ENCODE data around the gene SMYD3.
A peak's percentile ranks its signal among the peaks of the same experiment; 100 is the strongest.

SMYD3 gene

GRCh38 chr1:246279402-246279801 is 227.7 kb downstream of the SMYD3 start:
- FAIRE-seq (no peak), DNase-seq (ENCODE audit: low spot score) (no peak)

DNA sequence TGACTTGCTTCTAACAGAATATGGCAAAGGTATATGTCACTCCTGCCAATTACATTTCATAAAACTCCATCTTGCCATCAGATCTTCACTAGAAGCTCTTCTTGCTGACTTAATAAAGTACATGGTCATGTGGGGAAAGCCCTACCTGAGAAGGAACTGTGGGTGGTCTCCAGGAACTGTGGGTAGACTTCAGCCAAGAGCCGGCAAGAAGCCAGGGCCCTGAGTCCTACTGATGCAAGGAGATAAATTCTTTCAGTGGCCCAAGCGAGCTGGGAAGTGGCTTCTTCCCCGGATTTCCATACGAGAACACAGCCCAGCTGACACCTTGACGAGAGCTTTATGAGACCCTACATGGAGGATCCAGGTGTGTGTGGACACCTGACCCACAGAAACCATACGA is 228.7 kb downstream of the SMYD3 start:
- FAIRE-seq = no peak

GRCh38 chr1:246275036-246275435 is 232.0 kb downstream of the SMYD3 start:
- FAIRE-seq (no peak), DNase-seq (ENCODE audit: low spot score) (no peak)

More for the DNA sequence above, 228.7 kb downstream of the SMYD3 start:
- DNase-seq (ENCODE audit: low spot score) = no peak

GRCh38 chr1:246274186-246274585 is 232.9 kb downstream of the SMYD3 start:
- FAIRE-seq = no peak

DNA sequence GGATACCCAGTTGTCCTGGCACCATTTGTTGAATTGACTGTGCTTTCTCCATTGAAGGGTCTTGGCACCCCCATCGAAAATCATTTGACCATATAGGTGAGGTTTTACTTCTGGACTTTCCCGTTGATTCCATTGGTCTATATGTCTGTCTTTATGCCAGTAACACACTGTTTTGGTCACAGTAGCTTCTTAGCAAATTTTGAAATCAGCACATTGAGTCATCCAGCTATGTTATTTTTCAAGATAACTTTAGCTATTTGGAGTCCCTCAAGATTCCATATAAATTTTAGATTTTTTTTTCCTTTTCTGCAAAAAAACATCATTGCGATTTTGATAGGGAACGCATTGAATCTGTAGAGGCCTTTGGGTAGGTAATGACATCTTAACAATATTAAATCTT is 235.6 kb downstream of the SMYD3 start:
- FAIRE-seq (no peak), DNase-seq (ENCODE audit: low spot score) (no peak)

More at GRCh38 chr1:246274186-246274585, 232.9 kb downstream of the SMYD3 start:
- DNase-seq (ENCODE audit: low spot score) = no peak

DNA sequence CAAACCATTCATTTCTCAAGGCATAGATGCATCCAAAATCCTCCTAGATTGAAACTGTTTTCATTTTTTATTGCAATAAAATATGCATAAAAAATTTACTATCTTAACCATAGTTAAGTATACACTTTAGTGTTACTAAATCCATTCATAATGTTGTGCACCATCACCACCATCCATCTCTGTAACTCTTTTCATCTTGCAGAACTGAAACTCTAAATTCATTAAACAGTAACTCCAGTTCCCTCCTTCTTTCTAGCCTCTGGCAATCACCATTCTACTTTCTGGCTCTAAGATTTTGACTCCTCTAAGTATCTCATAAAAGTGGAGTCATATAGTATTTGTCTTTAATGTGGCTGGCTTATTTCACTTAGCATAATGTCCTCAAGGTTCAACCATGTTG is 236.8 kb downstream of the SMYD3 start:
- DNase-seq (ENCODE audit: low spot score) = no peak
- no peak for FAIRE-seq

- no peak for DNase-seq (ENCODE audit: low spot score)
- FAIRE-seq = no peak
These were observed 237.6 kb downstream of the SMYD3 start for GRCh38 chr1:246269466-246269865.

GRCh38 chr1:246267896-246268295 is 239.2 kb downstream of the SMYD3 start:
- FAIRE-seq (no peak), DNase-seq (ENCODE audit: low spot score) (no peak)

GRCh38 chr1:246267426-246267825 is 239.7 kb downstream of the SMYD3 start:
- FAIRE-seq (no peak), DNase-seq (ENCODE audit: low spot score) (no peak)

GRCh38 chr1:246265481-246265880 is 241.6 kb downstream of the SMYD3 start:
- DNase-seq (ENCODE audit: low spot score) = no peak
- no peak for FAIRE-seq

- no peak for DNase-seq (ENCODE audit: low spot score)
- FAIRE-seq = no peak
These were observed 244.8 kb downstream of the SMYD3 start for GRCh38 chr1:246262281-246262680.

DNA sequence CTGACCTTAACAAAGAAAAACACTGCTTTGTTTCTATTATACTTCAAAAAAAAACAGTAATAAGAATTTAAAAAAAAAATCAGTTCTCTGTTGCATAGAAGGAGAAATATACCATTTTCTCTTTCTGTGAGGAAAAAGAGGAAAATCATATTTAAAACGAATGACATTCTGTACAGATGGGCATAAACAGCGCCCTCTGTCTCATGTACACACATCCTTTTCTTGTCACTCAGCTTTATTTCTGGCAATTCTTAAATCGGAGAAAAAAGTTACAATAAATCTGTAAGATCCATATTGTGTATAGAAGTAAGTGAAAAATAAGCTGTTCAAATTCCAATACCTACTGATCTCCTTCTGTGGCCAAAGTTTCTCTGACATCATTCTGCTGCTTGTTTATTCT is 245.4 kb downstream of the SMYD3 start:
- FAIRE-seq = no peak
- DNase-seq (ENCODE audit: low spot score) = no peak

DNA sequence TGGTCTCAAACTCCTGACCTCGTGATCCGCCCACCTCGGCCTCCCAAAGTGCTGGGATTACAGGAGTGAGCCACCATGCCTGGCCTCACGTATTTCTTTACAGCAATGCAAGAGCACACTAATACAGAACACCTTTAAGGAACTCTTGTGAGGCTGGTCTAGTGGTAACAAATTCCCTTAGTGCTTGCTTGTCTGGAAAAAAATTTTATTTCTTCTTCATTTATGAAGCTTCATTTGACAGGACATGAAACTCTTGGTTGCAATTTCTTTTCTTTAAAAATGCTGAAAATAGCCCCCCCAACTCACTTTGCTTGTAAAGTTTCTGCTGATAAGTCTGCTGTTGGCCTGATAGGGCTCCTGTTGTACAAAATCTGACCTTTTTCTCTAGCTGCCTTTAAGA is 248.8 kb downstream of the SMYD3 start:
- FAIRE-seq (no peak), DNase-seq (ENCODE audit: low spot score) (no peak)

DNA sequence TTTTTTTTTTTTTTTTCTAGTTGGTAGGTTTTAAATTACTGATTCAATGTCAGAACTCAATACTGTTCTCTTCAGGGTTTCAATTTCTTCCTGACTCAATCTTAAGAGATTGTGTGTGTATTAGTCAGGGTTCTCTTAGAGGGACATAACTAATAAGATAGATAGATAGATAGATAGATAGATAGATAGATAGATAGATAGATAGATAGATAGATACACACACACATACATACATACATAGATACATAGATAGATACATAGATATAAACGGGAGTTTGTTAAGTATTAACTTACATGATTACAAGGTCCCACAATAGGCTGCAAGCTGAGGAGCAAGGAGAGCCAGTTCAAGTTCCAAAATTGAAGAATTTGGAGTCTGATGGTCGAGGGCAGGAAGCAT is 251.3 kb downstream of the SMYD3 start:
- no peak for DNase-seq (ENCODE audit: low spot score)
- no peak for FAIRE-seq

- DNase-seq (ENCODE audit: low spot score) (no peak), FAIRE-seq (no peak)
These were observed 252.2 kb downstream of the SMYD3 start for GRCh38 chr1:246254854-246255253.

- no peak for FAIRE-seq
- DNase-seq (ENCODE audit: low spot score) = no peak
These were observed 260.6 kb downstream of the SMYD3 start for GRCh38 chr1:246246430-246246829.

DNA sequence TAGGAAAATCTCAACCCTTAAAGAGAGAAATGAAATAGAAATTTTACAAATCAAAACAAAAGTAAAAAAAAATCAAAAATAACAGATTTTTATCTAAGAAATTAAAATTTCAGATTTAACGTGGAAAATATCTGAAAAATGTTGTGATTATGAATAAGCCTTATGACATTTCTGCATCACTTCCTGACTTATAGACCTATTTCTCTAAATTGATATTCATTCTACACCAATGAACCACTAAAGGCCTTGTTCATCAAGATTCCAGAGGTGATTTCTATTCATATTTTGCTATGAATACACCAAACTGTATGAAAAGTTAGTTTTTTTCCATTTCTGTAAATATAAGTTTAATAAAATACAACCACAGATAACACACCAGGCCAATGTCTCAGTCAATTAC is 261.5 kb downstream of the SMYD3 start:
- DNase-seq (ENCODE audit: low spot score) (no peak), FAIRE-seq (no peak)

- no peak for FAIRE-seq
- no peak for DNase-seq (ENCODE audit: low spot score)
These were observed 275.0 kb downstream of the SMYD3 start for GRCh38 chr1:246232126-246232525.

DNA sequence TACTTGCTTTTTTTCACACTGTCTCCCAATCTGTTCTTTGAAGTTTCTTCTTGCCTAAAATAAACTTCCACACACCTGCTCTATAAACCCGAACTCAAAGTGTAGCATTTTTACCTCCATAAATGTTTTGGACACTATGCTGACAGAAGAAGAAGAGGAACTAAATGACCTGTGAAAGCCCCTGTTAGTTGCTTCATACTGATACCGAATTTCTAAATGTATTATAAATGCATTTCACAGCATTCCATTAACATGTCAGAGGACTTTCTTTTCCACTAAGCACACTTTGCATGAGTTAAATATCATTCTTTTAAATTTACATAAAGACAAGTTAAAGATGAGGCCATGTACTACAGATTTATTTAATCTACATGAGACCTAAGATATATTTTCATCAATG is 281.0 kb downstream of the SMYD3 start:
- DNase-seq (ENCODE audit: low spot score) = no peak

DNA sequence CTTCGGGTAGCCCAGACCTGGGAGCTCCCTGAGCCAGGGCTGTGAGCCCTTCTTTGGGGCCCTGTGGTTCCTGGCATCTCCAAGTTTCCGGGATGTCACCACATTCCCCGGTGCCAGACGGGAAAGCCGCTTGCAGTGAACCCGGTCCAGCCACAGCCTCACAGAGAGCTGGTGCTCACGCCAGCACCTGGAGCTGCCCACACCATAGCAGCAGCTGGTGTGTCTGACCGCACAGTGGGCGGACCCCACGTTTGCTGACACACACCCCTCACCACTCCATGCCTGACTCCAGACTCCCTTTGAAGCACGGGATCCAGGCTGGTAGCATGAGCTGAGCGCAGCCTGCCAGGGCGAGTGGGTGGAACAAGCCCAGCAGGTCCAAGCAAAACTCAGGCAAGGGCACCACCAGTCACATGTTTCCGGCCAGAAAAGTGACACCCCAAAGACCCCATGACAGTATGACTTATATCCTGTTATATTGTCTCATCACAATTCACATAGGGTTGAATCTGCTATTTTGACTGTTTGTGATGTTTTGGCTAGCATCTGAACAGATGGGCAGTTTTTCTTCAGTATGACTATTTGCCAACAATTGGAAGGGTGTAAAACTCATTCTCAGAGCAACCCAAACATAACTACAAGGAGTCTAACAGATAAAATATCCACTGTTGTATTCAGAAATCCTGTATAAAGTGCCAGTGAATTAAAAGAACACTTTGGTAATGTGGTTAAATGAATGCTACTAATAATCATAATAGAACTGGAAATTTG is 285.4 kb downstream of the SMYD3 start:
- DNase-seq (ENCODE audit: low spot score) (no peak), FAIRE-seq (no peak)

More for the DNA sequence above, 281.0 kb downstream of the SMYD3 start:
- FAIRE-seq = no peak

- DNase-seq (ENCODE audit: low spot score) (no peak), FAIRE-seq (no peak)
These were observed 286.5 kb downstream of the SMYD3 start for GRCh38 chr1:246220495-246221065.

DNA sequence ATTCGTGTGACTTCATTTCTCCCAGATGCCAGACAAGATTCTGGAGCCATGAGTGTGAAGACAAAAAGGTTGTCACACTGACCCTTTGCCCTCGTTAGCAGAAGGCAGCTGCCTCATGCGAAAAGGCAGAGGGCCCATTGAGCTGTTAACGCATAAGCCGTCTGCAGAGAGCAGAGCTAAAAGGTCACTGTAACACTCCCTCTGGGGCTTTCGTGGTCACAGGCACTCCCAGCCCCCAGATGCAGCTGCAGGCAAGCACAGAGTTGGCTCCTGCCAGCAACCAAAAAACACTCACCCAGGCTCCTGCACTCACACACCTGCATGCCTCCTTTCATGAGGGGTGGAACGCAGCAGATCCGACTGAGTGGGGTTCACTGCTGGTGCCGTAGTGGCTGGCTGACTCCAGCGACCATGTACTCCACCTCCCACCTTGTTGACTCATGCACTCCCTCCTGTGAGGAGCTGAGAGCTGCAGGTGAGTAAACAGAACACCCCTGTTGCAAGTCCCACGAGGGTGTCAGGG is 287.5 kb downstream of the SMYD3 start:
- FAIRE-seq = no peak

GRCh38 chr1:246218686-246219085 is 288.4 kb downstream of the SMYD3 start:
- FAIRE-seq = no peak
- DNase-seq (ENCODE audit: low spot score) = no peak

More for the DNA sequence above, 287.5 kb downstream of the SMYD3 start:
- DNase-seq (ENCODE audit: low spot score) = peak; percentile 43

All from urothelium cell line (cell line).